Ammon's horn (tissue), 1 donor: ENCODE data around the gene LEPROT.
A peak's percentile ranks its signal among the peaks of the same experiment; 100 is the strongest.
"Not testable (repeated sequence)": the region's sequence is repeated elsewhere in the genome, so short reads cannot be mapped to it uniquely, and the experiment has no call there.

Experiments used
- DNase-seq: peaks from one replicate; pipeline ENCODE4 v3.0.0-alpha.2; 2016; ENCODE audit warnings: low spot score

The LEPROT gene

GRCh38 chr1:65437616-65438015, 17.1 kb downstream of the LEPROT start:
- DNase-seq = no peak

- no peak for DNase-seq
These were observed 19.9 kb downstream of the LEPROT start for GRCh38 chr1:65440322-65440900.

GRCh38 chr1:65440915-65441314, 20.4 kb downstream of the LEPROT start:
- peak; percentile 38 for DNase-seq

GRCh38 chr1:65441464-65441863, 21.0 kb downstream of the LEPROT start:
- no peak for DNase-seq

GRCh38 chr1:65442442-65442841, 22.0 kb downstream of the LEPROT start:
- no peak for DNase-seq

- no peak for DNase-seq
These were observed 23.2 kb downstream of the LEPROT start for GRCh38 chr1:65443647-65444046.

DNA sequence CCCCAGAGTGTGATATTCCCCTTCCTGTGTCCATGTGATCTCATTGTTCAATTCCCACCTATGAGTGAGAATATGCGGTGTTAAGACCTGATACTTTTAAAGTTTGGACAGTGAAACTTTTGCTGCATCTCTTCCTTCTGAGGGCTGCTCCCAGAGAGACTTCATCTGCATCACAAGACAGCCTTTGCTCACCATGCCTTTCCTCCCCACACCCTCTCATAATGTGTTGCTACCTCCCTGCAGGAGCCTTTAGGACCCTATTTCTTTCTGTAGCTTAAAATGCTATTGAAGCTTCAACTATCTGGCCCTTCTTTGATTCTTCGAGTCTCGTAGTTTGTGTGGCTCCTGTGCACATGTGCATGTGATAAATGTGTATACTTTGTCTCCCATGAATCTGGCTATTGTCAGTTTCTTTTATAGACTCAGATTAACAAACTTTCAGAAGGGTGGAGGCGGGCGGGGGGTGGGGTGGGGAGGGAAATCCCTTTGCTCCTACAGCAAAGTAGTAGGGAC, 23.7 kb downstream of the LEPROT start:
- DNase-seq = no peak

GRCh38 chr1:65445837-65446236, 25.4 kb downstream of the LEPROT start:
- no peak for DNase-seq

GRCh38 chr1:65449214-65449823, 28.9 kb downstream of the LEPROT start:
- no peak for DNase-seq

GRCh38 chr1:65455678-65456077, 35.2 kb downstream of the LEPROT start:
- not testable (repeated sequence) for DNase-seq

- no peak for DNase-seq
These were observed 36.0 kb downstream of the LEPROT start for GRCh38 chr1:65456481-65456880.

GRCh38 chr1:65457868-65458267, 37.4 kb downstream of the LEPROT start:
- no peak for DNase-seq

GRCh38 chr1:65458730-65459396, 38.4 kb downstream of the LEPROT start:
- DNase-seq = no peak

DNA sequence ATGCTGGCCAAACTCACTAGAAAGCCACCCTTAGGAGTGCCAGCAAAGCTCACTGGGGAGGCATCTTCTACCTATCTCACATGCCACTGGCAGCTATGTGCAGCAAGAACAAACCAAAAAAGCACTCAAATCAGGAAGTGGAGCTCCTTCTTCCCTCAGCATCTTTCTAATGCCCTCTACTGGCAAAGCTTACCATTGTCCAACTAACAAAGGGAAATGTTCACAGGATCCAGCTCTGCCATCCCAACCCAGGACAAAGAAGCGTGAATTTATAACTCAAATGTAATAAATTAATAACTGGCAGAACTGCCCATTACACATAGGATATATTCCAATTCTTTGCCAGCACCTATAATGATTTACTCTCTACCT, 38.9 kb downstream of the LEPROT start:
- DNase-seq = peak; percentile 42

- DNase-seq = not testable (repeated sequence)
These were observed 45.4 kb downstream of the LEPROT start for GRCh38 chr1:65465837-65466236.

DNA sequence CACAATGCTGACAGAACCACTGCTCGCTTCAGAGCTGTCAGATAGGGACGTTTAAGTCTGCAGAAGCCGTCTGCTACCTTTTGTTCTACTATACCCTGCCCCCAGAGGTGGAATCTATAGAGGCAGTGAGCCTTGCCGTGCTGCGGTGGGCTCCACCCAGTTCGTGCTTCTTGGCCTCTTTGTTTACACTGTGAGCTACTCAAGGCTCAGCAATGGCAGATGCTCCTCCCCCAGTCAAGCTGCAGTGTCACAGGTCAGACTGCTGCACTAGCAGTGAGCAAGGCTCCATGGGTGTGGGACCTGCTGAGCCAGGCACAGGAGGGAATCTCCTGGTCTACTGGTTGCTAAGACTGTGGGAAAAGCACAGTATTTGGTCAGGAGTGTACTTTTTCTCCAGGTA, 47.1 kb downstream of the LEPROT start:
- DNase-seq = no peak

- DNase-seq = no peak
These were observed 48.8 kb downstream of the LEPROT start for GRCh38 chr1:65469126-65469888.

GRCh38 chr1:65469889-65470340, 49.4 kb downstream of the LEPROT start:
- DNase-seq = peak; percentile 4

DNA sequence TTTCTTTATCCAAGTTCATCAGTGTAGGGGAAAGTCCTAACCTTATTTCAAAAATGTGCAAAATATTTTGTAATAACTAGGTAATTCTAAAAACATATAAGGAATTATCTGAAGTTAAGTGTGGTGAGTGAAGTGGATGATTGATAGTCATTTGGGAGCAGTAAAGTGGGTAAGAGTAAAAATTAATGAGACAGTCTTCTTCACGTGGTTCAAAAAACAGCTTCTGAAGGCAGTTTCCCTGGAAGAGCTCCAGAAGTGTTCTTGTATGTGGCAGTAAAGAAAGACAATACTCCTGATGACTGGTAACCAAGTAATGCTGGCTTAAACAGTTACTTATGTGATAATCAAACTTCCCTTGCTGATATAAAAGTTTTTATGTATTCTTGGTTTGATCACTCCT, 50.3 kb downstream of the LEPROT start:
- DNase-seq = no peak

GRCh38 chr1:65471213-65471833, 50.9 kb downstream of the LEPROT start:
- no peak for DNase-seq

GRCh38 chr1:65471861-65472332, 51.4 kb downstream of the LEPROT start:
- peak; percentile 23 for DNase-seq

DNA sequence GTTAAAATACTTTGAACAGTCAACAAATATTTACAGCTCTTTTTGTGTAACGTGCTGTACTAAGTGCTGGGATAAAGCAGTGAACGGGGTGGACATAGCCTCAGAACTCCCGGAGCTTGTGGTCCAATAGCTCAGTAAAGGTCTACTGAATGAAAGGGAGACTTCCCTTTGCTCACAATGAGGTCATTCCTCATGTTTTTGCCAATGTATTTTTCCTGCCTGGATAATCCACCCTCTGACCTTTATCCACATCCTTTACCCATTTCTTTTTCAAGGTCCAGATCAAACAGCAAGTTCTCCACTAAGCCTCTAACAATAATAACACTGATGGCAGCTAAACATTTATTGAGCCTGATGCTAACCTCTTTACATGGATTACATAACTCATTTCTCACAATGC, 55.9 kb downstream of the LEPROT start:
- no peak for DNase-seq
